NCI-H2227 treated with DMSO at 0.1 percent for 48 hours (cell line): ENCODE measurements around the gene PPM1H.

Experiments used
- DNase-seq: peaks from one replicate; lab custom pipeline; 2025; lab: John Stamatoyannopoulos, UW

Gene PPM1H

GRCh38 chr12:62604373-62604772 lies 330.6 kb downstream of the PPM1H start:
- DNase-seq: no peak

DNA sequence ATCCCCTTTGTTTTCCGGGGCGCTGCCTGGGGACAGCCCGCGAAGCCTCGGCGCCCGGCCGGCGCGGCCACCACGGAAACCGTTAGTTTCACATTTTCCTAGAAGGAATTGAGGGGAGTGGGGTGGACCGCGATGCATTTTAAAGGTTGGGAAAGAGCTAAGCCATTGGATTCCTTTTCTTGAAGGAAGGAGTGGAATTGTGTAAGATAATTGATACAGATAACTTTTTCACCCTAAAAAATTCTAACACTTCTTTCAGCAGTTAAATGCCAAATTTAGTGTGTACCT lies 331.2 kb downstream of the PPM1H start:
- no peak for DNase-seq

- DNase-seq: peak; percentile 67
These were observed 331.7 kb downstream of the PPM1H start for GRCh38 chr12:62603061-62603810.

DNA sequence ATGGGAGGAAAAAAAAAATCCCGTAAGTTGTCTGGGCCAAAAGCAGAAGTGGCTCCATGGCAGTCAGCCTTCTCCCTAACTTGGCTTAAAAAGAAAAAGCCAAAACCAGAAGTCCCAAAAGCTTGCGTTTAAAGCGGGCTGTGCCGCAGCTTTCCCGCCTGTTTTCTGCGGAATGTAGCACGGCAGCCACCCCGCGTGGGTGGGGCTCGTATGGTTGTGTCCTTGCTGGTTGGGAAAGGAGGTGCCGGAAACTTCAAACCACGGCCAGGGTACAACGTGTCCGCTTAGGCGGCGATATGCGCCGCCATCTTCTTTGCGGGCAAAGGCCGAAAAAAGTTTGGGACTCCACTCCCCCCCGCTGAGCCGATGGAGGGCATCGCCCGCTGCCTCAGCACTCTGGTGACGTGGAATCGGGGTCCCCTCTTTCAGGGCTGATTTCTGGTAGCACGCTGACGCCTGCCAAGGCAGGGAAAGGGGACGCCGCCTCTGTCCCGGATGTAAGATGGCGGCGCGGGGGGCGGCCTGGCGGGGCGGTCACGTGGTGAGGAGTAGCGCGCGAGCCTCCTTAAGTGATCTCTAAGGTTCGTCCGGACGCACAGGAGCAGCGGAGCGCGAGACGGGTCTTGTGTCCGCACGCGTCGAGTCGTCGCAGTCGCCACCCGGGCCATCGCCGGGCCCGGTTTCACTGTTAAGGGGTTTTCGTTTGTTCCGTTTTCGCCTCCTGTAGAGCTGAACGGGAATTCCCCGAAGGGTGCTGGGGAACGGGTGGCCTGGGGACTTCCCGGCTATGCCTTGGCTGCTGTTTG lies 332.5 kb downstream of the PPM1H start:
- DNase-seq: peak; percentile 93

- no peak for DNase-seq
These were observed 333.2 kb downstream of the PPM1H start for GRCh38 chr12:62601765-62602164.

- DNase-seq: peak; percentile 10
These were observed 335.0 kb downstream of the PPM1H start for GRCh38 chr12:62599854-62600437.

DNA sequence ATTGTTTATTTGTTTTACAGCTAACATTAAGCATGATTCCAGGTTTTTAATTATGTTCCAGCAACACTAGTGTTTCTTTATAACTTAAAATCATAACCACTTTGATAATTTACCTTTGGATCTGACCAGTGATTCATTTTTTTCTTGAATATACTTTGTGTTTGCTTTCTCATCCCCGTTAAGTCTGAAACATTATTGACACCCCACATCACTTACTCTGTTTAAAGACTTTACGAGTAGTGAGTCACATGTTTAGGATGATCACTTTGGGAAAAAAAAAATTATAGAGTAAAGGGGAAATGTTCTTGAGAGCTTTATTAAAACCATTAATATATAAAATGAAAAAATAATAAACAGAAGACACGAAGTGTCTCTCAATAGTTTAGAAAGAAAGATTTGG lies 336.1 kb downstream of the PPM1H start:
- no peak for DNase-seq

DNA sequence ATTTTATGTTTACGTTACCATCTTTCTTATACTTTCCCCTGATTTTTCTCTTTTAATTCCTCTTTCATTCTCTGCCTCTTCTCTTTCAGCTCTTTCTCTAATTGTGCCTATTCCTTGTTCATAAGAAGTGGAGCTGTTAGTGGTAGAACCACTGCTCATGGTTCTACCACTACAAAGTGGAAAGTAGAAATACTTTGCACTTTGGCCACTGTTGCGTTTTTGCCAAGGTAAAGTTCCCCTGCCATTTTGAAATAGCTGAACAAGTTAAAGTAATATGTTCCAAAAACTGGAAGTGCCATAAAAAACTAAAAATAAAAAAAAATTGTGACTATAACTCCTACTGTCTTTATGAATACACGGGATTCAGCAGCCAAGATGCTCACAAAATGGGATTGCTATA lies 337.7 kb downstream of the PPM1H start:
- DNase-seq: no peak
